A673 (cell line): ENCODE results near the gene TMEM44. TPM values are rescaled to one million over a fixed set of nuclear protein-coding genes. Genes with fewer than 3 reads are reported as not detected.

Experiments used
- BruUV-seq: library from RNA; stranded (reverse); fragments of 400-500 nt; replicated peaks from 2 replicates; lab custom pipeline; 2021; lab: Mats Ljungman, UMichigan
- CTCF ChIA-PET: fragments of 300-600 bp; sonication (Branson Sonifier 250); formaldehyde crosslinking; loops from one replicate; lab custom pipeline; 2022; ENCODE audit warnings: antibody characterized with exemption; lab: Charles Lee
- POLR2A ChIA-PET: fragments of 300-600 bp; sonication (Branson Sonifier 250); formaldehyde crosslinking; loops from one replicate; lab custom pipeline; 2022; ENCODE audit warnings: antibody characterized with exemption; ENCODE audit not compliant: low non-redundant PET; lab: Charles Lee
- DNase-seq: peaks from one replicate; pipeline ENCODE4 v3.0.0-alpha.2; 2015; ENCODE audit warnings: low spot score
- H3K27ac ChIP-seq: fragments of 200-600 bp; sonication (generic); 2 replicates; pipeline ENCODE4 v1.5.1; 2016; ENCODE audit warnings: mixed run types, low read depth, mild to moderate bottlenecking, mixed read lengths, antibody characterized with exemption, low read length; ENCODE audit not compliant: poor library complexity, severe bottlenecking
- H3K27me3 ChIP-seq: fragments of 200-600 bp; sonication (generic); replicated peaks from 2 replicates; pipeline ENCODE4 v1.6.1; 2017; ENCODE audit warnings: mixed run types, low read depth, mild to moderate bottlenecking, mixed read lengths, antibody characterized with exemption, low read length; ENCODE audit not compliant: insufficient read depth, poor library complexity
- H3K36me3 ChIP-seq: fragments of 200-600 bp; sonication (generic); 2 replicates; pipeline ENCODE4 v1.6.1; 2016; ENCODE audit warnings: mixed run types, mild to moderate bottlenecking, mixed read lengths, antibody characterized with exemption, low read length; ENCODE audit not compliant: insufficient read depth, poor library complexity, severe bottlenecking
- H3K4me1 ChIP-seq: fragments of 200-600 bp; sonication (generic); 2 replicates; pipeline ENCODE4 v1.6.1; 2017; ENCODE audit warnings: mixed run types, mild to moderate bottlenecking, mixed read lengths, antibody characterized with exemption, low read length; ENCODE audit not compliant: insufficient read depth, poor library complexity, severe bottlenecking
- H3K4me3 ChIP-seq: fragments of 200-600 bp; sonication (generic); 2 replicates; pipeline ENCODE4 v1.5.1; 2016; ENCODE audit warnings: low read depth, mixed run types, mild to moderate bottlenecking, mixed read lengths, low read length; ENCODE audit not compliant: poor library complexity, severe bottlenecking
- H3K9me3 ChIP-seq: fragments of 200-600 bp; sonication (generic); 2 replicates; pipeline ENCODE4 v1.6.1; 2016; ENCODE audit warnings: mixed run types, low read depth, mild to moderate bottlenecking, mixed read lengths, antibody characterized with exemption, low read length; ENCODE audit not compliant: poor library complexity, severe bottlenecking
- CTCF ChIP-seq: fragments of 300-800, 200-600 bp; sonication (generic); conservative IDR thresholded peaks from 2 replicates; pipeline ENCODE4 v1.5.1; 2017; ENCODE audit warnings: low read depth, mild to moderate bottlenecking, antibody characterized with exemption, low read length, moderate library complexity, mixed read lengths
- EZH2 ChIP-seq: fragments of 200-600 bp; sonication (generic); IDR thresholded peaks from 2 replicates; pipeline ENCODE4 v1.6.1; 2017; ENCODE audit warnings: borderline replicate concordance, low read depth, mild to moderate bottlenecking, mixed read lengths, antibody characterized with exemption, low read length; ENCODE audit not compliant: poor library complexity, severe bottlenecking
- intact Hi-C: fragments of 100-400 bp; cut with micrococcal nuclease; formaldehyde crosslinking; loops from one replicate; pipeline ENCODE4 v1.10.0; 2022; ENCODE audit not compliant: unreplicated experiment
- total RNA-seq: library from RNA; stranded (reverse); gene quantifications from 2 replicates; pipeline ENCODE4 v1.2.3, GENCODE V29; 2021

Gene TMEM44
- total RNA-seq, 1 experiment from 2014 or later = 20.9 TPM

GRCh38 chr3:194592798-194593752, 40.1 kb downstream of the TMEM44 start:
- Histone ChIP-seq H3K9me3 (no peaks in the 10 kb centered on the region), H3K27me3 (no peaks in the 10 kb centered on the region), H3K4me1 (peaks cover 8% of the 10 kb centered on the region), H3K36me3 (no peaks in the 10 kb centered on the region), H3K4me3 (no peak overlapping the region), H3K27ac (peak overlapping the region; percentile 58)
- intact Hi-C loops = no loop called here
- peak; percentile 94 for DNase-seq
- TF ChIP-seq CTCF = no peak
- no TSS peak for BruUV-seq
- ChIA-PET CTCF (interaction anchor here (1.2 to 1.9 kb wide), 2 partner anchors 19 to 259 kb away, joined by 4 read pairs; no protein-coding TSS in a partner anchor), POLR2A (interaction anchor here (0.6 kb wide), 1 partner anchor 121 kb away, joined by 5 read pairs; no protein-coding TSS in a partner anchor)

DNA sequence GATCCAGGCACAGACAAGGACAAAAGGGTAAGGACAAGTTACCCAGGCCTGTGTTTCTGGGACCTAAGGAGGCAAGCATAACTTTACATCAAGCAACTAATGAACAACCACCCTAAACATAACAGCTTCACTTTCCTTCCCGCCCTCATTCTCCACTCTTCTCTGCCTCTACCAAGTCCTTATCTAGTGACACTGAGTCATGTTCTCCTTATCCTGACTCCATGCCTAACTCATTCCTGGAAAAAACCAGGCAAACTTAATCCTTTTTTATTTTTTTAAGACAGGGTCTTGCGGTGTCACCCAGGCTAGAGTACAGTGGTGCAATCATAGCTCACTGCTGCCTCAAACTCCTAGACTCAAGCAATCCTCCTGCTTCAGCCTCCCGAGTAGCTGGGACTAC, 44.5 kb downstream of the TMEM44 start:
- H3K27ac ChIP-seq = no peak overlapping the region
- ChIA-PET POLR2A (no interaction called here), CTCF (no interaction called here)
- no TSS peak for BruUV-seq
- H3K4me3 ChIP-seq = no peak overlapping the region
- no peaks in the 10 kb centered on the region for H3K9me3 ChIP-seq
- H3K4me1 ChIP-seq = peaks cover 11% of the 10 kb centered on the region
- H3K27me3 ChIP-seq = no peaks in the 10 kb centered on the region
- DNase-seq = no peak
- H3K36me3 ChIP-seq = no peaks in the 10 kb centered on the region
- no peak for TF ChIP-seq EZH2
- no peak for TF ChIP-seq CTCF
- intact Hi-C loops = no loop called here

GRCh38 chr3:194588236-194588635, 45.0 kb downstream of the TMEM44 start:
- no TSS peak for BruUV-seq
- POLR2A ChIA-PET = no interaction called here
- Histone ChIP-seq H3K27me3 (no peaks in the 10 kb centered on the region), H3K36me3 (no peaks in the 10 kb centered on the region), H3K27ac (no peak overlapping the region), H3K4me3 (no peak overlapping the region), H3K9me3 (no peaks in the 10 kb centered on the region), H3K4me1 (peaks cover 11% of the 10 kb centered on the region)
- intact Hi-C loops = no loop called here
- CTCF ChIA-PET = interaction anchor here (0.7 kb wide), 1 partner anchor 8 kb away, joined by 3 read pairs; no protein-coding TSS in a partner anchor
- DNase-seq = no peak
- TF ChIP-seq EZH2 (no peak), CTCF (no peak)
